Activated CD8-positive, alpha-beta memory T cell treated with anti-CD3 and anti-CD28 coated beads for 36 hours (primary cell): ENCODE measurements around the gene CCSER1. TPM values are rescaled to one million over a fixed set of nuclear protein-coding genes. Genes with fewer than 3 reads are reported as not detected.

ENCODE experiments used
- CTCF ChIA-PET: fragments of 350-600 bp; sonication (Branson Sonifier 250); formaldehyde crosslinking; loops from one replicate; lab custom pipeline; 2021; ENCODE audit warnings: antibody characterized with exemption; lab: Charles Lee
- POLR2A ChIA-PET: fragments of 350-600 bp; sonication (Branson Sonifier 250); formaldehyde crosslinking; loops from one replicate; lab custom pipeline; 2021; ENCODE audit warnings: antibody characterized with exemption; lab: Charles Lee
- total RNA-seq, 2 experiments: library from RNA; stranded (reverse); gene quantifications; one replicate each; pipeline ENCODE4 v1.2.3, GENCODE V29; 2021

The CCSER1 gene
- total RNA-seq, 2 experiments from 2014 or later = 0.06 TPM; not detected in 1

GRCh38 chr4:90960433-90960832 is 833.2 kb downstream of the CCSER1 start:
- POLR2A ChIA-PET = no interaction called here
- CTCF ChIA-PET = no interaction called here

- ChIA-PET POLR2A (no interaction called here), CTCF (no interaction called here)
Observed at GRCh38 chr4:90960840-90961239, 833.6 kb downstream of the CCSER1 start.

- ChIA-PET POLR2A (no interaction called here), CTCF (no interaction called here)
Observed at GRCh38 chr4:90970021-90970420, 842.8 kb downstream of the CCSER1 start.

GRCh38 chr4:90977726-90978125 is 850.5 kb downstream of the CCSER1 start:
- CTCF ChIA-PET = no interaction called here
- POLR2A ChIA-PET = no interaction called here

- ChIA-PET CTCF (no interaction called here), POLR2A (no interaction called here)
Observed at GRCh38 chr4:90979556-90979955, 852.4 kb downstream of the CCSER1 start.

- POLR2A ChIA-PET = no interaction called here
- CTCF ChIA-PET = no interaction called here
Observed at GRCh38 chr4:90982813-90983212, 855.6 kb downstream of the CCSER1 start.

GRCh38 chr4:90990284-90990683 is 863.1 kb downstream of the CCSER1 start:
- POLR2A ChIA-PET = no interaction called here
- CTCF ChIA-PET = no interaction called here

GRCh38 chr4:90992213-90992612 is 865.0 kb downstream of the CCSER1 start:
- ChIA-PET CTCF (no interaction called here), POLR2A (no interaction called here)

GRCh38 chr4:90994851-90995574 is 867.8 kb downstream of the CCSER1 start:
- POLR2A ChIA-PET = no interaction called here
- CTCF ChIA-PET = no interaction called here

GRCh38 chr4:90995996-90996395 is 868.8 kb downstream of the CCSER1 start:
- CTCF ChIA-PET = no interaction called here

GRCh38 chr4:90996813-90997212 is 869.6 kb downstream of the CCSER1 start:
- ChIA-PET CTCF (no interaction called here), POLR2A (no interaction called here)

More at GRCh38 chr4:90995996-90996395, 868.8 kb downstream of the CCSER1 start:
- POLR2A ChIA-PET = no interaction called here

GRCh38 chr4:91015861-91016260 is 888.7 kb downstream of the CCSER1 start:
- POLR2A ChIA-PET = no interaction called here
- CTCF ChIA-PET = no interaction called here

- CTCF ChIA-PET = no interaction called here
- POLR2A ChIA-PET = no interaction called here
Observed at GRCh38 chr4:91019513-91019912, 892.3 kb downstream of the CCSER1 start.

- ChIA-PET POLR2A (no interaction called here), CTCF (no interaction called here)
Observed at GRCh38 chr4:91025241-91026148, 898.3 kb downstream of the CCSER1 start.

GRCh38 chr4:91028228-91028627 is 901.0 kb downstream of the CCSER1 start:
- CTCF ChIA-PET = no interaction called here
- POLR2A ChIA-PET = no interaction called here

GRCh38 chr4:91031761-91032160 is 904.6 kb downstream of the CCSER1 start:
- ChIA-PET POLR2A (no interaction called here), CTCF (no interaction called here)

- ChIA-PET POLR2A (no interaction called here), CTCF (no interaction called here)
Observed at GRCh38 chr4:91032725-91033445, 905.7 kb downstream of the CCSER1 start.

GRCh38 chr4:91035276-91035675 is 908.1 kb downstream of the CCSER1 start:
- POLR2A ChIA-PET = no interaction called here
- CTCF ChIA-PET = interaction anchor here (0.6 kb wide), 1 partner anchor 22 kb away, joined by 4 read pairs; no protein-coding TSS in a partner anchor

- ChIA-PET CTCF (no interaction called here), POLR2A (no interaction called here)
Observed at GRCh38 chr4:91037951-91038350, 910.8 kb downstream of the CCSER1 start.

GRCh38 chr4:91057871-91058270 is 930.7 kb downstream of the CCSER1 start:
- POLR2A ChIA-PET = no interaction called here
- CTCF ChIA-PET = no interaction called here
